ENCODE results near the gene SIX5.

The SIX5 gene

GRCh38 chr19:45772912-45773311 is 3.9 kb upstream of the SIX5 start:
- Mint-ChIP-seq H3K27me3 (ENCODE audit: low read depth) (peaks cover 9% of the 10 kb centered on the region), H3K9me3 (no peaks in the 10 kb centered on the region), H3K4me1 (ENCODE audit: low read depth) (peaks cover 11% of the 10 kb centered on the region), H3K4me3 (no peak overlapping the region), H3K27ac (no peak overlapping the region), H3K36me3 (ENCODE audit: low read depth) (peaks cover 6% of the 10 kb centered on the region)

- H3K36me3 Mint-ChIP-seq (ENCODE audit: low read depth): peaks cover 5% of the 10 kb centered on the region
- no peaks in the 10 kb centered on the region for H3K9me3 Mint-ChIP-seq
- H3K4me3 Mint-ChIP-seq: no peak overlapping the region
- peaks cover 12% of the 10 kb centered on the region for H3K27me3 Mint-ChIP-seq (ENCODE audit: low read depth)
- H3K27ac Mint-ChIP-seq: no peak overlapping the region
- H3K4me1 Mint-ChIP-seq (ENCODE audit: low read depth): peaks cover 11% of the 10 kb centered on the region
These were observed 3.2 kb upstream of the SIX5 start for GRCh38 chr19:45772130-45772840.

- Mint-ChIP-seq H3K4me3 (peak overlapping the region; percentile 4), H3K27ac (no peak overlapping the region), H3K36me3 (ENCODE audit: low read depth) (no peaks in the 10 kb centered on the region), H3K9me3 (no peaks in the 10 kb centered on the region), H3K4me1 (ENCODE audit: low read depth) (peaks cover 11% of the 10 kb centered on the region), H3K27me3 (ENCODE audit: low read depth) (peaks cover 15% of the 10 kb centered on the region)
These were observed 2.4 kb upstream of the SIX5 start for GRCh38 chr19:45771311-45771933.

GRCh38 chr19:45770192-45771101 is 1.4 kb upstream of the SIX5 start:
- peak overlapping the region; percentile 86 for H3K4me3 Mint-ChIP-seq
- H3K4me1 Mint-ChIP-seq (ENCODE audit: low read depth): peaks cover 11% of the 10 kb centered on the region
- H3K9me3 Mint-ChIP-seq: no peaks in the 10 kb centered on the region
- peaks cover 18% of the 10 kb centered on the region for H3K27me3 Mint-ChIP-seq (ENCODE audit: low read depth)
- H3K27ac Mint-ChIP-seq: peak overlapping the region; percentile 85
- no peaks in the 10 kb centered on the region for H3K36me3 Mint-ChIP-seq (ENCODE audit: low read depth)

GRCh38 chr19:45769821-45770191 is 754 bp upstream of the SIX5 start:
- peak overlapping the region; percentile 86 for H3K4me3 Mint-ChIP-seq
- peaks cover 18% of the 10 kb centered on the region for H3K27me3 Mint-ChIP-seq (ENCODE audit: low read depth)
- H3K9me3 Mint-ChIP-seq: no peaks in the 10 kb centered on the region
- H3K27ac Mint-ChIP-seq: peak overlapping the region; percentile 85
- H3K36me3 Mint-ChIP-seq (ENCODE audit: low read depth): no peaks in the 10 kb centered on the region
- H3K4me1 Mint-ChIP-seq (ENCODE audit: low read depth): peaks cover 11% of the 10 kb centered on the region

GRCh38 chr19:45768655-45768983 is 433 bp downstream of the SIX5 start:
- peaks cover 18% of the 10 kb centered on the region for H3K27me3 Mint-ChIP-seq (ENCODE audit: low read depth)
- no peaks in the 10 kb centered on the region for H3K9me3 Mint-ChIP-seq
- peaks cover 11% of the 10 kb centered on the region for H3K4me1 Mint-ChIP-seq (ENCODE audit: low read depth)
- no peaks in the 10 kb centered on the region for H3K36me3 Mint-ChIP-seq (ENCODE audit: low read depth)
- H3K27ac Mint-ChIP-seq: peak overlapping the region; percentile 79
- H3K4me3 Mint-ChIP-seq: peak overlapping the region; percentile 86

GRCh38 chr19:45767881-45768654 is 984 bp downstream of the SIX5 start:
- H3K4me3 Mint-ChIP-seq: peak overlapping the region; percentile 64
- H3K27ac Mint-ChIP-seq: no peak overlapping the region
- H3K36me3 Mint-ChIP-seq (ENCODE audit: low read depth): no peaks in the 10 kb centered on the region
- no peaks in the 10 kb centered on the region for H3K9me3 Mint-ChIP-seq
- peaks cover 11% of the 10 kb centered on the region for H3K4me1 Mint-ChIP-seq (ENCODE audit: low read depth)
- peaks cover 18% of the 10 kb centered on the region for H3K27me3 Mint-ChIP-seq (ENCODE audit: low read depth)

- no peak overlapping the region for H3K27ac Mint-ChIP-seq
- H3K9me3 Mint-ChIP-seq: no peaks in the 10 kb centered on the region
- peak overlapping the region; percentile 40 for H3K4me3 Mint-ChIP-seq
- H3K4me1 Mint-ChIP-seq (ENCODE audit: low read depth): peaks cover 11% of the 10 kb centered on the region
- H3K36me3 Mint-ChIP-seq (ENCODE audit: low read depth): no peaks in the 10 kb centered on the region
- peaks cover 18% of the 10 kb centered on the region for H3K27me3 Mint-ChIP-seq (ENCODE audit: low read depth)
These were observed 1.6 kb downstream of the SIX5 start for GRCh38 chr19:45767410-45767880.

GRCh38 chr19:45766869-45767346 is 2.1 kb downstream of the SIX5 start:
- no peak overlapping the region for H3K27ac Mint-ChIP-seq
- no peaks in the 10 kb centered on the region for H3K36me3 Mint-ChIP-seq (ENCODE audit: low read depth)
- peaks cover 13% of the 10 kb centered on the region for H3K27me3 Mint-ChIP-seq (ENCODE audit: low read depth)
- H3K9me3 Mint-ChIP-seq: no peaks in the 10 kb centered on the region
- peak overlapping the region; percentile 40 for H3K4me3 Mint-ChIP-seq
- peaks cover 11% of the 10 kb centered on the region for H3K4me1 Mint-ChIP-seq (ENCODE audit: low read depth)

GRCh38 chr19:45766296-45766868 is 2.7 kb downstream of the SIX5 start:
- Mint-ChIP-seq H3K9me3 (no peaks in the 10 kb centered on the region), H3K4me3 (no peak overlapping the region), H3K27me3 (ENCODE audit: low read depth) (peaks cover 13% of the 10 kb centered on the region), H3K36me3 (ENCODE audit: low read depth) (no peaks in the 10 kb centered on the region), H3K27ac (no peak overlapping the region), H3K4me1 (ENCODE audit: low read depth) (peaks cover 11% of the 10 kb centered on the region)

- no peak overlapping the region for H3K27ac Mint-ChIP-seq
These were observed 3.3 kb downstream of the SIX5 start for GRCh38 chr19:45765702-45766295.

GRCh38 chr19:45764945-45765701 is 3.9 kb downstream of the SIX5 start:
- H3K36me3 Mint-ChIP-seq (ENCODE audit: low read depth): no peaks in the 10 kb centered on the region
- H3K4me1 Mint-ChIP-seq (ENCODE audit: low read depth): peaks cover 7% of the 10 kb centered on the region
- peaks cover 13% of the 10 kb centered on the region for H3K27me3 Mint-ChIP-seq (ENCODE audit: low read depth)
- no peak overlapping the region for H3K27ac Mint-ChIP-seq
- no peaks in the 10 kb centered on the region for H3K9me3 Mint-ChIP-seq
- no peak overlapping the region for H3K4me3 Mint-ChIP-seq

More at GRCh38 chr19:45765702-45766295, 3.3 kb downstream of the SIX5 start:
- Mint-ChIP-seq H3K9me3 (no peaks in the 10 kb centered on the region), H3K4me1 (ENCODE audit: low read depth) (peaks cover 7% of the 10 kb centered on the region), H3K4me3 (no peak overlapping the region), H3K27me3 (ENCODE audit: low read depth) (peaks cover 13% of the 10 kb centered on the region), H3K36me3 (ENCODE audit: low read depth) (no peaks in the 10 kb centered on the region)

- Mint-ChIP-seq H3K9me3 (no peaks in the 10 kb centered on the region), H3K36me3 (ENCODE audit: low read depth) (no peaks in the 10 kb centered on the region), H3K4me3 (no peak overlapping the region), H3K4me1 (ENCODE audit: low read depth) (peaks cover 3% of the 10 kb centered on the region), H3K27ac (no peak overlapping the region), H3K27me3 (ENCODE audit: low read depth) (peaks cover 13% of the 10 kb centered on the region)
These were observed 4.6 kb downstream of the SIX5 start for GRCh38 chr19:45764475-45764874.

Data from T-helper 1 cell treated with Interleukin-12 subunit alpha and Interleukin-12 subunit beta and Interleukin-4 antibody, amounts not matched to agents 30 μg/mL and 1 μg/mL, for 36 hours (primary cell).